GM21717 (cell line): ENCODE measurements around the gene GRM8.

ENCODE experiments used
- ATAC-seq: cut with Tn5 transposase; IDR thresholded peaks from one replicate; pipeline ENCODE4 v1.9.1; 2021; ENCODE audit warnings: mild to moderate bottlenecking, moderate library complexity; ENCODE audit not compliant: unreplicated experiment

GRM8 gene

DNA sequence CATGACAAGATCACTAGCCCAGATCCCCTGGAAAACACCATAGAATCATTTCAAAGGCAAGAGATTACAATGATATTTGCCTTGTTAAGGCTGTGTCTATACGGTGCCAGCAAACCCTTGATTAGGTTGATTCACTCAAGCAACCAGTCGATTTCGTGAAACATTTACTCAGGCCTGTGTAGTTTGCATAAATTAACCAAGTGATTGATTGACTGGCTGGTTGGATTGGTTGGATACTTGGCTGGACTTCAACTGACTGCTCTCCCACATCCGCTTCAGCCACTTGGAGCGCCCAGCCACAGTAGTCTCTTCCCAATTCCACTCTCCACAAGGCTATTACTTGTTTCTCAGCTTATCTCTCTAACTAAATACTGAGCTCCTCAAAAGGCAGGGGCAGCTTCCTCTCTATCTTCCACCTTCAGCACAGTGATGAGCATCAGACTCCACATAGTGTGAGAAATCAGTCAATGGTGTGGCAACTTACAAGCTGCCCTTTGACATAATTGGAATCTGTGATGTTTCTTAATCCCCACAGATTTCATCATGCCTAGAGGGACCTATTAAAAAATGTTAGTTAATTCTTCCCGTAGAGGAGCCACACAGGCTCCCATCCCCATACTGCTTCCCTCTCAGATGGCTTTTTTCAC lies 217.4 kb downstream of the GRM8 start:
- ATAC-seq: no peak

DNA sequence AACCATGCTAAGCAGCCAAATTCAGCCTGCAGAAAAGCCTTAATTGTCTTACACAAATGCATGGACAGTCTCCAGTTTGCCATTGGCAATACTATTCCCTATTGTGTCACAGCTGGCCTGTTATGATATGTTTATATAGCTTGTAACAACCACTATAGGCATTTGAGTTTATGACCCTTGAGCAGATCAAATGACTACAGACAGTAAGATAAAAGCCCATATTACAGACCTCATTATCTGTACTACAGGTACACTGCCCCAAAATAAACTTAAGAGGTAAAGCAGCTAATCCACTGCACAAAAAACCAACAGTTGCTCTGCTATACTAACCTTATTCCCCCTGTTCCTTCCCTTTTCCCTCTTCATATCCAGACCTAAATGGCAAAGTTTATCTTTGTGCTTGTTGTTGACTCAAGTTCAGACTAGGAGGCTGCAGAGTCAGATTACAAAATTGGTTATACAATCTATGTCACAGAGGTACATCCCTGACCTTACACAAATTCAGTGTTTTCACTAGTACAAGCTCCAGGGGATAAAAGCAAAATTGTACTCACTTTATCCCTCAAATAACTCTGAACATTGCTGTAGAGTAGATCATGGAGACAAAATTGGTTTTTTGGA lies 218.4 kb downstream of the GRM8 start:
- no peak for ATAC-seq

DNA sequence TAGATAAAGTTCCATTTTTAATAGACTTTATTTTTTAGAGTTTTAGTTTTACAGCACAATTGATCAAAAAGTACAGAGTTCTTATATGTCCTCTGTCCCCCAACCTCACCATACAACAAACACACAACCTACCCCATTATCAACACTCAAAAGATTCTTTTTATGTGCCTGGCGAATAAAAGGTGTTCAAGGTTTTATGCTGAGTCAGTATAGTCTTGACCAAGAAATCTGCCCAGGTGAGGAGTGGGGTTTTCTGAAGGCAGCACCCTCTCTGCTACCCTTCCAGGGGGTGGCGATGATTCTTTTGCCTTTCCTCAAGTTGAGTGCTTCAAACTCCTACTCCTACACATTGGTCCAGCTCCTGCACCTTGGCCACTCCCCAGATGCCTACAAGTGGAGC lies 222.9 kb downstream of the GRM8 start:
- no peak for ATAC-seq

DNA sequence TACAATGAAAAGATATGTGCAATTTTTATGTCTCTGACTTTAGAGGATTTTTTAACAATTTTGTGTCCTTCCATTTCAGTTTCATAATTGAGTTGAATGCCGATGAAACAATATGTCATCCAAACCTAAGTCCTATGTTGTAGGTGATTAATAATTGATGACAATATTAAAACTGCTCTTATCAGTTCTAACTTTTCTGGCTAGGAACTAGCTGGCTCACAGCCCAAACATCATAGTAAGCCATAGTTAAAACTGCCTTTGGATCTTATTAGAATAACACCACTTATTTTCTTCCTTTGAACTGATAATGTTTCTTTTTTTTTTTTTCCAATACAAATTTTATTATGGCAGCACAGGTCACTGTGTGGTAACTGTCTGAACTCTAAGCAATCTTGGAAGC lies 230.9 kb downstream of the GRM8 start:
- no peak for ATAC-seq

DNA sequence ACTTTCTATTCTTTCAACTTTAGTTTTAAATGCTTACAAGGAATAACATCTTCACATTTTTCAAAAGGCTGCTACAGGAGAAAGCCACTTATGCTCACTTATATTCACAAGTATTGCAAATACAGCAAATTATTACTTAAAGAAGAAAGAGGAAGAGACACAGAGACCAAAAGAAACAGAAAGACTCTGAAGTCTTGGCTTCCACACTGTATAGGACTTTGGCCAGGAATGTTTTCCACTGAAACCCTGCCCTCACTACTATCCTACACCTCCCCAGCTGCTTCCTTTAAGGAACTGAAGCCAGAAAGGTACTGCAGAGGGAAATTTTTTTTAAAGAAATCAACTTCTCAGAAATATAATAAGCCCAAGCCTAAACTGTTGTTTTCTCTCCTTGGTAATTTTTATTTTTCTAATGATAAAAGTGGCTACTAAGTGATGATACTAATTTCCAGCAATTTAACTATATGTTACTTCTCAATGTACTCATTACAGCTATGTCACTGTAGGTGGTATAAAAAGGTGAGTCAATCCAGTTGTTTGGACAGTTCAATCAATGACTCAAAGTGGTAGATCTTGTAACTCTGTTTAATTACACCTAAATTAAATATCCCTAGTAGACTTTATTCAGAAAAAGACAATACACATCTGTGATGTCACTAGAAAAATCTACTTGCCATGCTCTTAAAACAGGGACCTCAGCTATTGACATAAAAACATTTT lies 231.6 kb downstream of the GRM8 start:
- ATAC-seq: no peak

DNA sequence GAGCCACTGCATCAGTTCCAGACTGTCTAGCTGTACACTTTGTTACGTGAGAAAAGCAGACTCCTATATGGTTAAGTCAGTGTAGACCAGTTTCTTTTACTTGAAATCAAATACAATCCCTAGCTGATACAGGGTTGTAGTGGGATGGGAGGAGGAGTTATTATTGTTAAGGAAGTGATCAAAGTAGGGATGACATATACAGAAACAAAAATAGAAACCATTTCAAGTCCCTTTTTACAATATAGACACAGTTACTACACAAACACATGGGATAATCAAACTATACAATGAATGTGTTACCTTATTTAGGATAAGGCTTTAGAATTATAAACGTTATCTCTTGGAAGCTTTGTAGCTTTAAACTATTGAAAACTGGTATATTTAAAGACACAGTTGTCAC lies 233.9 kb downstream of the GRM8 start:
- ATAC-seq: no peak

DNA sequence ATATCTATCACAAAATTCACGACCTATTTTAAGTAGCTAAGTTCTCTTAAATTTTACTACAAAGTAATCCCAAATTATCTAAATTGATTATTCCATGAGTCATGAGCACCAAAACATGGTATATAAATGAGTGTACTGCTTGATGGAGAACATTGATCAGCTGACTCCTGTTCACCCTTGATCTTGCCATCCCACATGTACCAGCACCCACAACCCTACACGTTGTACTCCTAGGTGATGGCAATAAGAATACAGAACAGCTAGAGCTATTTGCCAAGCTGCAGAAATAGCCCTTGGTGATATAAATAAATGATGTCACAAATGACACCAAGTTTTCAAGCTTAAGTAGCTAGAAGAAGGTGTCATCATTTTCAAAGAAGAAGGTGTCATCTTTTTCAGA lies 235.5 kb downstream of the GRM8 start:
- no peak for ATAC-seq

DNA sequence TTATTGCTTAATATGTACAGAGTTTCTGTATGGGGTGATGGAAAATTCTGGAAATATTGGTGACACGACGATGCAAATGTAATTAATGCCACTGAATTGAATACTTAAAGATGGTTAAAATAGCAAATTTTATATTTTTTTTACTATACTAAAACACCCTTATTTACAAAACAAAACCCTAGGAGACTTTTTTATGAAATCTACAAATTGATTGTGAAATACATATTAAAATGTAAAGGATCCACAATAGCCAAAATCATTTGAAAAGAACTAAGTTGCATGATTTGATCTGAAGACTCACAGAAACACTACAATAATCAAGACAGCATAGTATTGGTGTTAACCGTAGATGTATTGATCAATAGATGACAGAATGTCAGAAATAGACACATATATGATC lies 252.0 kb downstream of the GRM8 start:
- ATAC-seq: no peak

DNA sequence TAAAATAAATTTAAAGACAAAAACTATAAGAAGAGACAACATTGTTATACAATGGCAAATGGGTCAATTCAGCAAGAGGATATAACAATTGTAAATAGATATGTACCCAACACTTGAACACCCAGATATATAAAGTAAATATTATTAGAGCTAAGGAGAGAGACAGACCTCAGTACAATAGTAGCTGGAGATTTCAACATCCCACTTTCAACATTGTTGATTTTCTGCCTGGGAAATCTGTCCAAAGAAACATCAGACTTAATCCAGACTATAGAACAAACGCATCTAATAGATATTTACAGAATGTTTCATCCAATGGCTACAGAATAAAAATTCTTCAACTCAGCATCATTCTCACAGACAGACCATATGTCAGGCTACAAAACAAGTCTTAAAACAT lies 256.1 kb downstream of the GRM8 start:
- no peak for ATAC-seq

DNA sequence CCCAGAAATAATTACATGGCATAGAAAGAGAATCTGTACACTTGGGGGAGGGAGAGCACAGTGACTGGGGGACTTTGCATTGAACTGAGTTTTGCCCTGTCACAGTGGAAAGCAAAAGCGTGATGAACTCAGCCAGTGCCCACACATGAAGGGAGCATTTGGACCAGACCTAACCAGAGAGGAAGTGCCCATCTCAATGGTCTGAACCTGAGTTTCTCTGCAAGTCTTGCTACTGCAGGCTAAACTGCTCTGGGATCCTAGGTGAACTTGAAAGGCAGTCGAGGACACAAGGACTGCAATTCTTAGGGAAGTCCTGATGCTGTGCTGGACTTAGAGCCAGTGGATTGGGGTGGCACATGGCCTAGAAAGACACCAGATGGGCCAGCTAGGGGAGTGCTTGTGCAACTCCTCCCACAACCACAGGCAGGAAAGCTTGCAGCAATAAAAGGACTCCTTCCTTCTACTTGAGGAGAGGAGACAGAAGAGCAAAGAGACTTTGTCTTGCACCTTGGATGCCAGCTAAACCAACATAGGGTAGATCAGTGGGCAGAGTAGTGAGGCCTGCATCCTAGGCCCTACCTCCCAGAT lies 259.0 kb downstream of the GRM8 start:
- ATAC-seq: no peak

DNA sequence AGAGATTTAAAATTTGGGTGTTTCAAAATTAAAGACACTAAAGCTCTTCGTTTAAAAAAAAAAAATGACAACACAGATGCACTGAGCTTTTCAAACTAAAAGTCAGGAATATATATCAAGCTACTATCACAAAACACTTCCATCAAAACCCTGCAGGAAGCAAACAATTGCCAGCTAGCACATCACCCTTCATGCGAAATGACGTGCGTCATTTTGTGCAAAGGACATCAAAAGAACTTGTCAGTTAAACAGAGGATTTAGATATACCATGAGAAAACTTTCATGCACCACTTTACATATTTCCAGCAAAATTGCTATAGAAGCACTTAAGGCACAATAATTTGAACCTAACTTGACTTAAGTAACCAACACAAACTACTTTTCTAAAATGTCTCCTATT lies 264.7 kb downstream of the GRM8 start:
- no peak for ATAC-seq

DNA sequence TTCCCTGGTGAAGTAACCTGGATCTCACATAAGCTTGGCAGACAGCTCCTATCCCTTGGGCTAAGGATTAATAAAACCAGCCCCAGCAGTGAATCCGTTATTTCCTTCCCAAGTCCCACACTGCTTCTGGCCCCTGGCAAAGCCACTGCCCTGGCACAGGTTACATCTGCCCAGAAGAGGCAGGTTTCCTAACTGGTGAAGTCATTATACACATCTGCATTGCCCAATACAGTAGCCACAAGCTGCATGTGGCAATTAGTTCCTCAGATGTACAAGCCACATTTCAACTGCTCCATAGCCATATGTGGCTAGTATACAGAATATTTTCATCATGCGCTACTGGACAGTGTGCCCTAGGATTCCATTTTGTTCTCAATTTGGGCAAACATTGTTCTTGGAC lies 273.0 kb downstream of the GRM8 start:
- no peak for ATAC-seq

DNA sequence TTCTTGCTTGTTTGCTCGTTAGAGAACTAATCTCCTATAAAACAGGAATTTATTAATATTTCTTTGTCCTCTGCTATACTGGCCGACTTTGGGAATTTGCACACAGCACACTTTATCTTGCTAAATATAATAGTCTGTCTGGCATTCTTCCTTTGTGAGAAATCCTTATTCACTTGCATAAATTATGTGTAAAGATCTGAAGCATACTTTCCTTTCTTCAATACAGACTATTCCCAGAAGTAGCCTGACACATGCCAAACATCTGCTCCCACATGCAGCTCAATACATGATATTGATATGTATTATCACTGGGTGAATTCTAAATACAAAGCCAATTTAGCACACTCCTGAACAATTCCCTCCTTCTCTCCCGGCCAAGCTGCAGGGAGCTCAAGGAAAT lies 273.9 kb downstream of the GRM8 start:
- ATAC-seq: no peak

DNA sequence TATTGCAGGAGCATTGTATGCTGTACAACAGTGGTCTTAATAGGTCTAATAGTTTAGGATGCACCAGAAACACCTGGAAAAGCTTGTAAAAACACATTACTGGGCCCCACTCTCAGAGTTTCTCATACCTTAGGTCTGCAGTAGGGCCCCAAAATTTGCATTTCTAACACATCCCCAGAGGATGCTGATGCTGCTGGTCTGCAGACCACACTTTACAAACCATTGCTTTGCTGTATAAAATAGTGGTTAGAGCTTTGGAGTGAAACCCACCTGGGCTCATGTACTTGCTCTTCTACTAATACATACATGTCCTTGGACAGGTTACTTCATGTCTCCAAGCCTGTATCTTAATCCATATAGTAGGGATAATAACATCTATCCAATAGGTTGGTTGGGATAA lies 279.7 kb downstream of the GRM8 start:
- ATAC-seq: no peak

DNA sequence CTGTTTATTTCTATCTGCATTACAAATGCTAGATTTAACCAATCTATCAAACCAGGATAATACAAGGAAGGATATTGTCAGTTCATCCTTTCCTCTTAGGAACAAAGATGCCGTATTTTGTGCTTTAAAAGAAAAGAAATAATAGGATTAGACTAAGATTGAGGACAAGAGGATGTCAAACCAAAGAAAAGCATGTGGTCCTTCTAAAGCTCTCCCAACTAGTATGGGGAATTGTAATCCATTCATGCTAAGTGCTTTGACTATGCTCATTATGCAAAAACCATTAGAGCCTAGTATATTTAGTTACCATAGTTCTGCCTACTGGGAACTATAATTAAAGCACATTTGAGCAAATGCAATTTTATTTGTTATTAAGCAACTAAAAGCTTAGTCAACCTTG lies 280.2 kb downstream of the GRM8 start:
- no peak for ATAC-seq

DNA sequence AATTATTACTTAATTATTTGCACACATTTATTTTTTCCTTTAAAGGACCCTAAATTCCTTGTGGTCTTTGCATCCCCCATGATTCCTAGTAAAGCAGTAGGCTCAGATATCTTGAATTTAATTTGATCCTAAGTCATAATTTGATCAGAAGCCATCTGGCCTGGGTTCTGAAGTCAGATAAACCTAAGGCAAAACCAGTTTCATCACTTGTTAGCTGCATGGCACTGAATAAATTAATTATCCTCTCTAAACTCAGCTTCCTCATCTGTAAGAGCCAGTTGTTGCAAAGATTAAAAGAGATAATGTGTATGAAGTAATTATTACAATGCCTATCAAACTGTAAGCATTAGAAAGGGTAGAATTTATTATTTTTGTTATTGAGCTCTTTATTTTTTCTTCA lies 293.1 kb downstream of the GRM8 start:
- no peak for ATAC-seq

DNA sequence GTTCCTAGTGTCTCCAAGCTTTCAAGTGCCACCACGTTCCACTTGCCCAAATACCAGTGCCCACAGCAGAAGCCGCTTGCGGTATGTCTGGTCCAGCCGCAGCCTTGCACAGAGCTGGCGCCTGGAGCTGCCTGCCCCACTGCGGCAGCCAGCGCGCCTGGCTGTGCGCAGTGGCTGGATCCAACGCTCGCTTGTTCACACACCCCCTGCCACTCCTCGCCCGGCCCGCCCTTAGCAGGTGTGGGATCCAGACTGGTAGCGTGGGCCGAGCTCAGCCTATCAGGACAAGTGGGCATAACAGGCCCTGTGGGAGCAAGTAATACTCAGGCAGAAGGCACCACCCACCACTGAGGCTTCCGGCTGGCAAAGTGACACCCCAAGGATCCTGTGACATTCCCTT lies 294.4 kb downstream of the GRM8 start:
- no peak for ATAC-seq

DNA sequence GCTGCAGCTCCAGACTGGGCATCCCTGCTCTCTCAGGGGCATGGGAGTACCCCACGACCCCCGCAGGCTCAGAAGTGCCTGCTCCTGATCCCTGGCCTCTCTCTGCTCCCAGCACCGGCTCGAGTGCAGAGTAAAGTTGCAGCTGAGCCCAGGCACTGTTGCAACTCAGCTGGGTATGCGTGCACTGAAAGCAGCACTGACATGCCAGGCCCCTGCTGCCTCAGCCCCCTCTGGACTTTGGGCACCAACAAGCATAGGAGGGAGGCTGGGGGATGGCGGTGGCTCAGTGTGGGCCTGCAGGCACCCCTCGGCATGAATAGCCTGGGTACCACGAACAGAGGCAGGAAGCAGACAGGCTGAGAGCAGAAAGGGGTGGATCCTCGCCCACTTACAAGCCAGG lies 295.3 kb downstream of the GRM8 start:
- no peak for ATAC-seq

DNA sequence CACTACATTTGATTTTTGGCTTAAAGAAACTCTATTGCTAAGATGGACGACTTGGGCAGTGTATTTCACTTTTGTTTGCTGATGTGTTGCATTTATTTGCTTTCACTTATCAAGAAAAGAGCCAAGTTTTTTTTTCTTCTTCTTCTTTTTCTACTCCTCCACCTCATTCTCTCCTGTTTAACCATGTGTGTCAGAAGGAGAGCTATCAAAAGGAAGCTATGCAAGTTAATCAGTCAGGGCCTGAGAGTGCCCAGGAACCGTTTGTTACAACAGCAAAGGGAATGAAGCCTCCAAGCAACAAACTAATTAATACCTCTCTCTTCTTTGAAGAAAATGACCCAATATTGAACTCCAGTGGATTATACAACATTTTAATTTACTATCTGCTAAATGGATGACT lies 299.3 kb downstream of the GRM8 start:
- no peak for ATAC-seq

DNA sequence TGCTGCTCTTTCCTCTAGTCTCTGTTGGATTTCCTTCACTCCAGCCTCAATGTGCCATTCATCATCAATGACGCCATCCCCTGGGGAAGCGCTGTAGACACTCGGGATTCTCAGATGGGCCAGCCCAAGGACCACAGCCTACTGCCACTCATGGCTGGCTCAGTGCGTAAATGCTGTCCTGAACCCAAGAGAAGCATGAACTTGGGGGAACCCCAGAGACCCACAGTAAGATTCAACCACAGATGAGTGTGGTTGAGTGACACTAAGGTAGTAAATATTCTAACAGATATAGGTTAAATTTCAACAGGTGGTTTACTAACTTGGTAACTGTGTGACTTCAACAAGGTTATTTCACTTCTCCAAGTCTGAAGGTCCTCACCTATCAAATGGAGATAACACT lies 304.1 kb downstream of the GRM8 start:
- ATAC-seq: peak; percentile 48

DNA sequence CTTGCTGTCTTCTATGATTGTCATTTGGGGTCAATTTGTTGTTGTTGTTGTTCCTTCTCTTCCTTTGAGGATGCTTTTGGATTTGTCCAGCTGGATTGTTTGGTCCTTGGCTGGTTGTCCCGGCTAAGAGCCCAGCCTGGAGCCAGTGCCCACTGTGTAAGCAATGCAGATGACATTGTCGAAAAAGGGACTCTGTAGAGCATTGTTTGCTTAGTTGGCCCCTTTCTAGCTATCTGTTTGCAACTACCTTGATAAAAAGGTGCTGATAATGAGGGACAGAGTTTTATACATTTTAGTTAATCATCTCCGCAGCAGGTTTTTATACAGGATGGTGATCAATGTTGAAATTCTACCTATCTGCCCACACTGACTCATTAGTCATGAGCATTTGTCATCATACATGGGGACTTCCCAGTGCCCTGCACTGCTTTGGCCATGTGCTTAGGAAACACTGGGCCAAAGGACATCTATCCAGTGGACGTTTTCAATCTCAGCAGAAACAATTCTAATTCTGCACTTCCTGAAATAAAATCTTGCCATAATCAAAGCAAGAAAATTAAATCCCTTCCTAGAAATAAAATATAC lies 311.9 kb downstream of the GRM8 start:
- ATAC-seq: no peak

DNA sequence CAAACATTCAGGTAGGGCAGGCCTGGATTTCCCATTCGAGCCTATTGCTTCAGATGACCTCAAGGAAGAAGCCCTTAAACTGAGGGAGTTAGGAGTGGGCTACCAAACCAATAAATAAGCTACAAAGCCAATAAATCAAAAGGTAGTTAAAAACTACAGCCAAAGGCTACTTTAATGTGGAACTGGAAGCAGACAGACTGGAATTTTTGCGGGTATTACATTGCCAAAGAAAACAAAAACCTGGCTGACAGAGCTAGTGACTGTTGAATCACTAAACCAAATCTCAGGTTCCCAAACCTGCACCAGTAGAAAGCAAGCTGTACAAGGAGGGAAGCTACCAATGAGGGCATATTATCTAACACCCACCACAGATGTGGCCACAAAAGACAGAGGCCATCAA lies 315.6 kb downstream of the GRM8 start:
- ATAC-seq: no peak
